Measurements from ENCODE around the gene COX7B2. TPM values are rescaled to one million over a fixed set of nuclear protein-coding genes. Genes with fewer than 3 reads are reported as not detected.

Gene COX7B2
- total RNA-seq, 6 experiments from 2014 or later = not detected

GRCh38 chr4:46818604-46819003 lies 90.4 kb downstream of the COX7B2 start:
- DNase-seq = no peak
- no peak for ATAC-seq
- no peaks in the 10 kb centered on the region for H3K4me1 ChIP-seq
- H3K27ac ChIP-seq = no peak overlapping the region
- TF ChIP-seq CTCF (IDR thresholded peaks at IDR 0.05) (no peak), POLR2A (IDR thresholded peaks at IDR 0.05) (no peak)
- no peaks in the 10 kb centered on the region for H3K27me3 ChIP-seq
- no peak overlapping the region for H3K4me3 ChIP-seq
- H3K9me3 ChIP-seq = no peaks in the 10 kb centered on the region
- intact Hi-C loops (cut with DNase I) = no loop called here
- no peaks in the 10 kb centered on the region for H3K36me3 ChIP-seq
- 74% methylated on average over 4 of the region's 4 CpGs for WGBS (ENCODE audit: insufficient coverage, low coverage, low lambda C conversion rate, missing lambda C conversion rate)

GRCh38 chr4:46817806-46818205 lies 91.2 kb downstream of the COX7B2 start:
- ATAC-seq (no peak), DNase-seq (no peak)
- no peak overlapping the region for H3K27ac ChIP-seq
- H3K36me3 ChIP-seq = no peaks in the 10 kb centered on the region
- H3K4me3 ChIP-seq = no peak overlapping the region
- no peaks in the 10 kb centered on the region for H3K27me3 ChIP-seq
- WGBS (ENCODE audit: insufficient coverage, low coverage, low lambda C conversion rate, missing lambda C conversion rate) = 92% methylated on average over 1 of the region's 1 CpG
- H3K4me1 ChIP-seq = no peaks in the 10 kb centered on the region
- no peak for TF ChIP-seq POLR2A (IDR thresholded peaks at IDR 0.05)
- no peak for TF ChIP-seq CTCF (IDR thresholded peaks at IDR 0.05)
- no peaks in the 10 kb centered on the region for H3K9me3 ChIP-seq
- intact Hi-C loops (cut with DNase I) = no loop called here

GRCh38 chr4:46804781-46805413 lies 104.1 kb downstream of the COX7B2 start:
- Histone ChIP-seq H3K27me3 (no peaks in the 10 kb centered on the region), H3K4me3 (no peak overlapping the region), H3K36me3 (no peaks in the 10 kb centered on the region), H3K27ac (no peak overlapping the region), H3K9me3 (no peaks in the 10 kb centered on the region), H3K4me1 (no peaks in the 10 kb centered on the region)
- ATAC-seq = no peak
- DNase-seq = no peak
- 92% methylated on average over 9 of the region's 24 CpGs for WGBS (ENCODE audit: insufficient coverage, low coverage, low lambda C conversion rate, missing lambda C conversion rate)
- TF ChIP-seq POLR2A (IDR thresholded peaks at IDR 0.05) (no peak), CTCF (IDR thresholded peaks at IDR 0.05) (no peak)
- intact Hi-C loops (cut with DNase I) = no loop called here

- ATAC-seq (no peak), DNase-seq (no peak)
- no peaks in the 10 kb centered on the region for H3K36me3 ChIP-seq
- no peak overlapping the region for H3K4me3 ChIP-seq
- H3K9me3 ChIP-seq = no peaks in the 10 kb centered on the region
- H3K27me3 ChIP-seq = no peaks in the 10 kb centered on the region
- no peak overlapping the region for H3K27ac ChIP-seq
- no peaks in the 10 kb centered on the region for H3K4me1 ChIP-seq
- 53% methylated on average over 6 of the region's 6 CpGs for WGBS (ENCODE audit: insufficient coverage, low coverage, low lambda C conversion rate, missing lambda C conversion rate)
- intact Hi-C loops (cut with DNase I) = no loop called here
- TF ChIP-seq POLR2A (IDR thresholded peaks at IDR 0.05) (no peak), CTCF (IDR thresholded peaks at IDR 0.05) (no peak)
These were observed 116.0 kb downstream of the COX7B2 start for GRCh38 chr4:46793036-46793435.
